HG03108 (cell line): ENCODE results near the gene RNF121.

Experiments used
- ATAC-seq: cut with Tn5 transposase; IDR thresholded peaks from one replicate; pipeline ENCODE4 v1.9.1; 2021; ENCODE audit warnings: moderate library complexity; ENCODE audit not compliant: unreplicated experiment

Gene RNF121

DNA sequence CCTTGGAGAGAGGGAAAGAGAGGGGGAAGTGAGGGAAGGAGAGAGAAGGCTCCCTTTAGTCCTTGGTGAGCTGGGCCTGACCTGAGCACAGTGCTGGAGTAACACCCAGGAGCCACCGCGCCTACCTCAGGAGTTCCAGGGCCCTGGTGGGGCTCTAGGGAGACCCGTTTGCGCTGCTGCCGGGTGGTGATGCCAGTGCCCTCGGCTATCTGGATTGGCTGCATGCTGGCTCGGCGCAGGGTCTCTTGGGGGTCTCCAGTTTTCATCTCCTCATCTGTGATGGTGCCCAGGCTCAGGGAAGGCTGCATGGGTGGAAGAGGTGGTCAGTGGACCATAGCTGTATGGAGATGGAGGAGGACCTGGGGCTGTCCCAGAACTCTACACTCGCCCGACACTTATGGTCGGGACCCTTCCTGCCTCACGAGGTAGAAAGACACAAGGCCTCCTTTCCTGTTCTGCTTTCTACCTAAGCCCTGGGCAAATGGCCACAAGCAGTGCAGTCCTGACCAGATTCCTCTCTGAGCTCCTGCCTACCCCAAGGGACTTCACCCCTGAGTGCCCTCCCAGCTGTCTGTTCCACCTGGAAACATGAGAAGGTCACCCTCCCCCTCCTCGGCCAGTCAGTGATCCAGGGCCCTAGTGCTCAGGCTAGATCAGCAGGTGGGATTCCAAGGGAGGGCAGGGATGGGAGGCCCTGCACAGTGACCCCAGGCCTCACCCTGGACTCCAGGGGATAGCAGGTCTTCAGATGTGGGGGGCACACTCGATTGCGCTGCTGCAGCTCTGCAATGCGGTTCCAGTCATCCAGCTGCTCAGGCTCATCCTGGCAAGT, 75.9 kb downstream of the RNF121 start:
- ATAC-seq = no peak

DNA sequence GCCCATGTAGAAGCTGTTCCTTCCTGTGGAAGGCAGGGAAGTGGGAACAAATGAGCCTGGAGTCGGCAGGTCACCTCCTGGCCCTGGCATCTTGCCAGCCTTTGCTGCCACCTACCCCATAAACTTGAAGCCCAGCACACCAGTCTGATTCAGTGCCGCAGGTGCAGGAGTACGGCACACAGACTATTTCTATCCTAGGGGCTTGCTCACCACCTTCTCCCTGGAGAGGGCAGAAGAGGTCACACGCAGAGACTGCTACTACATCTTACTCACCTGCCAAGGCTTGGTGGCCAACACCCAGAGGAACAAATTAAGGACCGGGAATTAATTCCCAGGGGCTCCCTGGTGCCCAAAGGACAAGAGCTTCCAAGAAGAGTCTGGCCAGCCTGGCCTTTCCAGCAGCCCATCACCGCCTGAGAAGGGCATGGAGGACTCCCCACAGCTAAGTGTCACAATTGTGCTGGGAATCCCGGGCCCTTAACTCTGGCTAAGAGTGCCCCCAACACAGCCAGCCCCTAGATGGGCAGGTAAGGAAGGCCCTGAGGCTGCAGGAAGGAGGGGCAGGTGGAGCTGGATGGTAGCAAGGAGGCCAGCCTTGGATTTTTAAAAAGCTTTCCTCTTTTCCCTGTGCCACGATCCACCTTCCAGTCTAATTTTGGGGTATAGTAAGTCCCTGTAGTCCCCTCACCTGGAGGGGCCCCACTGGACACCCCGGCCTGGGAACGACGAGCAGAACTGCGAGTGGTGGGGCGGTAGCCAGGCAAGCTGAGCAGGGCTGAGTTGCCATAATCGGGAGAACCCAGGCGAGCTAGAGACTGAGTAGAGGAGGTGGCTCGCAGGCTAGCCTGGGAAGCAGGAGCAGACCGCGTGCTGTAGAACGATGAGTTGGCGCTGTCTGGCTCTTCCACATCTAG, 76.8 kb downstream of the RNF121 start:
- ATAC-seq = no peak

DNA sequence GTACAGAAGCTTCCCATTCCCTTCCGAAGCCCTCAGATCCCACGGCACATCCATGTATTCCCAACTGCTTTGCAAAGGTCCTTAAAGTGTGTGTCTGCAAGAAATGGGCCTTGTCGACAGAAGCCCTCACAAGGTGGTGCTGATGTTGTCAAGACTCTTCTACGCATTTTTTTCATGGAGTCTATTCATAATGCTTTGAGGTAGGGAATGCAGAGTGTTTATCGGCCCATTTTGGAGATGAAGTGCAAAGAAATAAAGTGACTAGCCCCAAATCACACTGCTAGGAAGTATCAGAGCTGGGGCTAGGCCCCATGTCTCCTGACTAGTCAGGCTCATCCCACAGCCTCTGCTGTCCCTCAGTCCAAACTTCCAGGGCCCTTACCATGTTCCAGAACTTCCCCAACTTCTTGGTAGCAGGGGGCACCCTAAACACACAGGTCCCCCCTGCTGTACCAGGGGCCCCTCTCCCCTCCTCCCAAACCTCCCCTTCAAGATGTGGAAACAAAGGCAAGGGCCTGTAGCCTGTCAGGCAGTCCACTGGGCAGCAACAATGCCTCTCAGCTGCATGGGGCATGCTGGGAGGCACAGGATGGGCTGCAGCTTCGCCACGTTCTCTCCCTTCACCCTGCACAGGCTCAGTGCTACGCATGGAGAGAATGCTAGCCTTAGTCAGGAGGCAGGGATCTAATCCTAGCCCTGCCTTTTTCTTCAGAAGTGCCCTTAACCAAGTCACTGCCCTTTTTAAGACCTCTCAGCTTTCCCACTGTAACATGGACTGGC, 77.7 kb downstream of the RNF121 start:
- no peak for ATAC-seq

DNA sequence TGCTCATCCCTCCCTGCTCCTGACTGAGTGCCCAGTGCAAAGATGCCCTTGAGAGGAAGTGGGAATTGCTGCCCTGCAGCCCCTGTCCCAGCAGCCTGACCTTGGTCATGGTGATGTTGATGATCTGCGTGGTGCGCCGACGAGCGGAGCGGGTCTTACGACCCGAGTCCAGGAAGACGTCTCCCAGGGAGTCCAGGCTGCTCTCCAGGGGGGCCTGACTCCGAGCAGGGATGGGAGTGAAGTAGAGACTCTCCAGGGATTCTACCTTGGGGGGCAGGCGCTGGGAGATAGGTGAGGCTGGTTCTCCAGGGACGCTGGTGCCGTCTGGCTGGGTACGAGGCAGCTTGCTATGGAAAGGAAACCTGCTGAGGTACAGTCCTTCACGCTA, 78.2 kb downstream of the RNF121 start:
- ATAC-seq = no peak

DNA sequence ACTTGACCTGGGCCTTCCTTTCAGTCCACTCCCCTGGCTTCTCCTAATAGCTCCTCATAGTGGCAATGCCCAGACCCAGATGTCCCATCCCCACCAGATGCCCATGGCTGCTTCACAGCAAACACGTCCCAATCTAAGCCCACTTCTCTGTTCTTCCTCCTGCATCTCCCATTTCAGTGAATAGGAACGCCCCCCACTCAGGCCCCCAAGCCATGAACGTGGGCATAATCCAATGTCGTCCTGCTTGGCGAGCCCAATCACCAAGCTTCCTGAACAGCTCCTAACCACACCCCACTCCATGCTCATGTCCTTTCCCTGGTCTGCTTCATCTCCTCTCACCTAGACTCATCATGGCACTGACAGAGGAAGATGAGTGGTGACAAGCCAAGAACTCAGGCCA, 78.7 kb downstream of the RNF121 start:
- ATAC-seq = no peak

DNA sequence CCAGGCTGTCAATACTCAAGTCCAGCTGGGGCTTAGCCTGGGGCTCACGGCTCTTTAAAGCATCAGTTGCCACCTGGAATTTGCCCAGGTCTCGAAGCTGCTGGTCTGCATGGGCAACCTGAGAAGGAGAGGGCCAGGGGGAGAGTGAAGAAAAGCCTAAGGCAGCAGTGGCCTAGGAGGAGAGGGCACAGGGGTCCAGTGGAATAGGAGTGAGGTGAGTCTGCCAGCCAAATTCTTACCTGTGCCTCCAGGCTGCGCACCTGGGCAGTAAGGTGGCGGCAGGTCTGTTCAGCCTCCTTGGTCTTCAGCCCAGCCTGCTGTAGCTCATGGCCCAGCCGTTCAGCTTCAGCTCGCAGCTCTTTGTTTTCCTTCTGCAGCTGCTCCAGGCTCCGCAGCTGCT, 79.9 kb downstream of the RNF121 start:
- no peak for ATAC-seq

DNA sequence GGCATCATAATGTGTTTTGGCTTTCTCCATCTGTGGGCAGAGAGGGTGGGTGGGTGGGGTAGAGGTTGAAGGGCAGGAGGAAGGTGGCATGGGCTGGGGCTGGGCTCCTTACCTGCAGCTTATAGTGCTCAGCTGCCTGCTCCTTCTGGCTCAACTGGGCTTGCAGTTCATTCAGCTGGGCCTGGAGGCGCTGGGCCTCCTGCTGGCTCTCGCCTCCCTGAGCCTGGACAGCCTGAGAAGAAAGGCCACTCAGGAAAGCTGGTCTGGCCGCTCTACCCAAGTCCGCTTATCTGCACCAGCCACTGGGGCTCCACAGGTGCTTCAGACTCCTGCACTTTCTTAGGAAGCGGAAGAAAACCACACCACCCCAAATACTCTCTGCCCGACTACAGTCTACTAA, 80.3 kb downstream of the RNF121 start:
- no peak for ATAC-seq

DNA sequence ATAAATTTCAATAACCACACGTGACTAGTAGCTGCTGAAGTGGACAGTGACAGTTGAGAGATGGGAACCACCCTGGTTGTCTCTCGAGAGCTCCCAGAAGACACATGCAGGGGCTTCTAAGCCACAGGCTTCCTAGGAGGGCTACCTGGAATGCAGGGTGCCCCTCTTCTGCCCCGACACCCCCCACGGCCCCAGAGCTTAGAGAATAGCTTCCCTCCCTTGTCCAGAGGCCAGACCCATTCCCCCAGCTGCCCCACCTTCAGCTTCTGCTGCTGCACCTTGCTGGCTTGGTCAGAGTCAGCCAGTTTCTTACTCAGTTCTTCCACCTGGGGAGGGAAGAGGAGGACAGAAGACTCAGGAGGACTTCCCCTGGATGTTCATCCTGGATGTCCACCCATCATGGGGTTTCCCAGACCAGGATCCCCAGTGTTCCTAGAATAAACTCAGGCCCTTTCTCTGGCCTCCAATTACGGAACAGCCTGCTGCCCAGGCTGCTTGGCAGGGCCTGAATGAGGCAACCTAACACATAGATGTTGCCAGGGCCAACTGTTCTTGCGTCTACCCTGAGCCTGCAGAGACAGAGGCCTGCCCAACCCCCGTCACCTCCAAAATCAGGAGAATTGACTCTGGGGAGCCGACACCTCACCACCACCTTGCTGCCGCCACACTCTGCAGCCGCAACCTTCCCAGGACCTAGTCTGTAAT, 81.8 kb downstream of the RNF121 start:
- ATAC-seq = no peak

DNA sequence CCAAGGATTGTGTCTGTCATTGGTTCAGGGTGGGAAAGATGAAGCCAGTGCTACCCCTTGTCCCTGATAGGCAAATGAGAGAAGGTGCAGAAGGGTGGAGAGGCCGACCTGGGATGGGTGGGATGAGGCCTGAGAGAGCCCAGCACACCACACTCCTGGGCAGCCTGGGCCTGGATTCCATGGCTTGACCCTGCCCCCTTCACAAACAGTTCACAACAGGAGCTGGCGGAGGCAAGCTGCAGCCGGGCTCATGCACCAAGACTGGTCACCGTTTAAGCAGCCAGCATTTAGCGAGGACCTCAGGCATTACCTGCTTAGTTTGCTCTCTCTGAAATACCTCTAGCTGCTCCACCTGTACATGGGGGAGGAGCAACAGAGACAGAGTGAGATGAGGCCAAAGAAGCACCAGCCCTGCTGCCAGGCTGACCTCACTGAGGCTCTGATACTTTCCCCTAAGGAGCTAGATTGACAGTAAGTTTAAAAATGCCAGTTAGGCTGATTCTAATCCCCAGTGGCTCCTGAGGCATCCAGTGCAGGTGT, 83.3 kb downstream of the RNF121 start:
- no peak for ATAC-seq

DNA sequence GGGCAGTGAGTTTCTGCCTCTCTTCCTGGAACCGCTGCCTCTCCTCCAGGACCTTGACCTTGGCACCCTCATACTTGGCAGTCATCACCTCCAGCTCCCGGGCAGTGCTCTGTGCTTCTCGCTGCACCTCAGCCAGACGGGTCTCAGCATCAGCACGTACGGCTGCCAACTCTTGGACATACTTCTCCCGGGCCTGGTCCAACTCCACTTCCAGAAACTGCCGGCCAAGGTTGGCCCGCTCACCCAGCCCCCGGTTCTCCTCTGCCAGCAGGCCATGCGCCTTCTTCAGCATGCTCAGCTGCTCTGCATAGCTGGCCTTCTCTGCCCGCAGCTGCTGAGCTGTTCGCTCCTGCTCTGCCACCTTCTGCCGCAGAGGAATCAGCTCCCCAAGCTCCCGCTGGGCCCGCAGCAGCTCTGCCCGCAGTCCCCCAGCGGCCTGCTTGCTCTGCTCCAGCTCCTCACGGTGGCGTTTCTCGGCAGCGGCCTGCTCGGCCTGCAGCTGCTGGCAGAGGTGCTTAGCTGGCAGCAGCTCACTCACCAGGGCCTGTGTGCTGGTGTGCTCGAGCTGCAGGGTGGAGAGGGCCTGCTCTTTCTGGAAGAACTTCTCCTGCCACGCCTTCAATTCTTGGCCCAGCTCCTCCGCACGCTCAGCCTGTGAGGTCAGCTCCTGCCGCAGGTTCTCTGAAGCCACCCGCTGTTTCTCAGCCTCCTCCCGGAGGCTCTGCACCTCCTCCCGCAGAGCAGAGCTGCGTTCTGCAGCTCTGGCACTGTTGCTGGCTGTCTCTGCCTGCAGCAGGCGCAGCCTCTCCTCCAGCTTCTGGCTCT, 84.3 kb downstream of the RNF121 start:
- no peak for ATAC-seq

DNA sequence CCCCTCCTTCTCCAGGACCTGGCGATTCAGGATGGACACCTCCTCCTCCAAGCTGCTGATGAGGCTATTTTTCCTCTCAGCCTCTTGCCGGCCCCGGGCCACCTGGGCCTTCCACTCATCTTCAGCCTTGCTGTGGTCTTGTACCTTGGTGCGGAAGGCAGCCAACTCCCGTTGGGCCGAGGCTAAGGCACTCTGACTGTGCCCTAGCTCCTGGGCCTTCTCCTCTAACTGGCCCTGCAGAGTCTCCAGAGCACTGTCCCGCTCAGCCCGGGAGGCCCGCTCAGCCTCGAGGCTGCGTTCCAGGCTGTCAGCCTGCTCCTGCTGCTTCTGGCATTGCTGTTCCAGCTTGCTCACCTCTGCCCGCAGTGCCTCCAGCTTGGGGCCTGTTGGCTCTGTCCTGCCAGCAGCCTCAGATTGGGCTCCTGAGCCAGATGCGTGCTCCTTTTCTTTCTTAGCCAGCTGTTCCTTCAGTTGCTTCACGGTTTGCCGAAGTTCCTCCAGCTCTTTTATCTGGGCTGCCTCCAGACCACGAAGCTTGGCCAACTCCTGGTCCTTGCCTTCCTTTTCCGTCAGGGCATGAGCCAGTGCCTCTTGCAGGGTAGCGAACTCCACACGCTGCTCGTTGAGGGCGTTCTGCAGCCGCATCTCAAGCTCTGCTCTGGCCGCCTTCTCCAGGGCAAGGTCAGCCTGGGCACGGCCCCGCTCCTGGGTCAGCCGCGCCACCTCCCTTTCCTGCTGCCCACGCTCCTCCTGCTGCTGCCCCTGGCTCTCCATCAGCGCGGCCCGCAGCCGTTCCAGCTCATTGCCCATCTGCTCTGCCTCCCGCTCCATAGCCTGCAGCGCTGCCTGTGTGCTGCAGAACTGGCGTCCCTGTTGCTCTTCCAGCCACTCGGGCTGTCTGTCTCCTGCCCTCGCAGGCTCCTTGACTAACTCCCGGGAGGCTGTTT, 85.2 kb downstream of the RNF121 start:
- ATAC-seq = no peak

DNA sequence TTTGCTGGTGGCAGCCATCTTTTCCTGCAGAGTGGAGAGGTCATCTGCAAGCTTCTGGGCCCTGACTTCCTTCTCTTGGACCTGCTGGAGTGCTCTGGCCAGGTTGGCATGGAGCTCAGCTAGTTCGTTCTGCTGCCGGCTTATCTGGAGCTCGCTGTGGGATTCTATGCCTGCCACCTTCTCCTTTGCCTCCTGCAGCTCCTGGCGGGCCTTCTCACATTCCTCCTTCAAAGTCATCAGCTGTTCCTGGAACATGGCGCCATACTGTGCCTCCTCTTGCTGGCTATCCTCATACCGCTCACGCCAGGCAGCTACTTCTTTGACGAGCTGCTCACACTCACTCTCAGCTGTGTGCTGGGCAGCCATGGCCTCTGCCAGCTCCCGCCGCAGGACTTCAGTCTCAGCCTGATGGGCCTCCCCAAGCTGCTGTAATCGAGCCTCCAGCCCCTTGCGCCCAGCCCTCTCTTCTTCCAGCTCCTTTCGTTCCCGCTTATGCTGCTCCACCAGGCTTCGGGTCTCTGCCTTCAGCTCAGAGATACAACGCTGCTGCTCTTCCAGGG, 86.0 kb downstream of the RNF121 start:
- ATAC-seq = no peak

DNA sequence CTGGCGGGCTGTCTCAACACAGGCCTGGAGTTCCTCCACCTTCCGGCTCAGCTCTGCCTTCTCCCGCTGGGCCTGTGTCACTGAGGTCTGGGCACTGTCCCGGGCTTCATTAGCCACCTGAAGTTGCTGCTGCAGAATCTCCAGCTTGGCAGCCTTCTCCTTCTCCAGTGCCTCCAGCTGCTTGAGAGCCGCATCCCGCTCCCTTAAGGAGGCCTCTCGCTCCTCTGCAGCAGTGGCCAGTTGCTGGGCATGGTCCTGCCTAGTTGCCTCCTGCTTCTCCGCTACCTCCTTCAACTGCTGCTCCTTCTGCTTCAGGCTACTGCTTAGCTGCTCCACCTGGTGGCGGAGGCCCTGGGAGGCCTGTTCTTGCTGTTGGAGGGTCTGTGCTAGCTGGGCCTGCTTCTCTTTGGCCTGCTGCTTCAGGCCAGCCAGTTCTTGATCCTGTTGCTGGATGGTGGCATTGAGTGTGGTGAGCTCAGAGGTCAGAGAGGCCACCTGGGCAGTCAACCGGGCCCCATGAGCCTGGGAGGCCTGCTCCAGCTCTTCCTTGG, 86.7 kb downstream of the RNF121 start:
- ATAC-seq = no peak

DNA sequence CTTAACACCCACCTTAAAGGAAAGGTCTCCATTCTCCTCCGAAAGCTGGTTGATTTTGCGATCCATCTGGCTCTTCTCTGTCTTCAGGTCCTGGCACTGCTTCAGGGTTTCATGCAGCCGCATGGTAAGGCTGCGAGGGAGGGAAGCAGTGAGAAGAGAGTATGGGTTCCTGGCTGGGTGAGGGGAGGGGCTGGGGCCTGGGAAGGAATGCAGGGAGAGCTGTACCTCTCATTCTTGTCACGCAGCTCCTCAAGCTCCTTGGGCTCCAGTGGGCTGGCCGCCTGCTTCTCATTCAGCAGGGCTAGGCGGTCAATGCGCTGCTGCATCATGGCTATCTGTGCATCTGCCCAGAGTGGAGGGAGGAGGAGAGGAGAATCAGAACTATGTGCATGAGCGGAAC, 89.3 kb downstream of the RNF121 start:
- ATAC-seq = no peak

DNA sequence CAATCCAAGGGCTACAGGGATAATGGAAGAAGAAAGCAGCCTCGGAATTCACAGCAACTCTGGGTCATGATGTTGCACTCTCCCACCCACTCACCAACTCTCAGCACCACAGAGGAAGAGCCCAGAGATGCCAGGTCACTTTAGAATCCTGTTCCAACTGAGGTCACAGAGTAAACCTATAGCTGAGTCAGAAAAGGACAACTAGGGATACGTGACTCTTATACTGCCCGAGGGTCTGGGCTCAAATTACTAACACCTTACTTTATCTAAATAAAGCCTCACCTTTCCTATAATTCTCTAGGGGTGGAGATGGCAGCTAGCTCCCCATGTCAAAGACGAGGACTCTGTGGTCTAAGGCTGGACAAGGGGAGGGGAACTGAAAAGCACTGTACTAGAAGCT, 94.5 kb downstream of the RNF121 start:
- ATAC-seq = no peak

DNA sequence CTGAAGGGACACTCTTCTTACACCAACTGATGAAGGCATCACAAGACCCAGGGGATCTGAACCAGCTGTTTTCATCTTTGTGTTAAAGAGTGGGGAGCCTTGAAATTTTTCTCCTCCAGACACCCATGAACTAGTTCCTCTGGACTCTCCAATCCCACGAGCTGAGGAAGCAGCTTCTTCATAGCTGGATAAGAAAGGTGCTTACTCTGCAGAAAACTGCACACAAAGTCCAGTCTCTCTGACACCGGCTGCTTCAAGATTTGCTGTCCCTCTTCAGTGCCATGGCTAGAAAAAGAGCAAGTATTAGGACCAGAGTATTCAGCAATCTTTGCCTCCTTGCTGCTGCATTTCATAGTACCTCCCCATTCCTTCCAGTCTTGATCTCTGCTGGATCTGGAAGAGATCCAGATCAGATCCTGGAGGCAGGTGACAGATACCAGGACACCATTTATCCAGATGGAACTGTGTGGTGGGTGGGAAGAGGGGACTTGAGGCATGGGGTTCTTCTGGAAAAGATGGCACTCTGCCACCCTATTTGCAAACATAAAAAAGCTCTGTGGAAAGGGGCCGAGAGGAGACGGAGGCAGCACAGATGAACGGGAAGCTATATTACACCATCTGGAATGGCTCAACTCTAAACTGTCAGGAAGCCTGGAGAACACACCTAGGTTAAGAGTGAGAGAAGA, 95.4 kb downstream of the RNF121 start:
- no peak for ATAC-seq

DNA sequence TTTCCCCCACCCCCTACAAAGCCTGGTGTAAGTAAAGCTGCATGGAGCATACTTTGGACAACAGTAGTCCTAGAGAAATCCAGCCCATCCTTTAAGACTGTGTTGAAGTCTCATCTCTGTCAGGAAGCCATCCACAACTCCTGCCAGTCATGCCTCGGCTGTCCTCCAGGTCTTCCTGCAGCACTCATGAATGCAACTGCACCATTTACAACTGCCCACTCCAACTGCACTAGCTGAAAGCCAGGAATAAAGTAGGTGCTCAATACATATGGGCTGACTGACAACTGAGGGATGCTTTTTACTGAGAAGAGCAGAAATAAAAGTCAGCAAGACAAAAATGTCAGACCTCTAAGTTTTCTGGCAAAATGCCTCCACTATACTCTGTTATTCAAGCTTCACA, 97.2 kb downstream of the RNF121 start:
- ATAC-seq = no peak
